Omental fat pad (tissue), 4 donors: Measurements from ENCODE around the gene OR5V1. TPM values are rescaled to one million over a fixed set of nuclear protein-coding genes. Genes with fewer than 3 reads are reported as not detected.
"Not testable (repeated sequence)": the region's sequence is repeated elsewhere in the genome, so short reads cannot be mapped to it uniquely, and the experiment has no call there.

Source experiments
- ATAC-seq: fragments of 150-250 bp; one replicate; pipeline ENCODE4 v1.9.1; 2016; ENCODE audit warnings: mild to moderate bottlenecking, moderate library complexity; ENCODE audit not compliant: low FRiP score
- DNase-seq: peaks from one replicate; pipeline ENCODE4 v3.0.0-alpha.2; 2019; ENCODE audit warnings: low spot score
- CTCF ChIP-seq, 3 donors: fragments of 450-650 bp; IDR thresholded peaks; one replicate each; pipeline ENCODE4 v1.5.1; 2016 to 2017; ENCODE audit warnings: antibody characterized with exemption in 3 of 3, mild to moderate bottlenecking in 3 of 3, moderate library complexity in 2 of 3
- total RNA-seq, 4 donors: library from RNA; depleted of rRNA; stranded (reverse); fragments of >200 nt; gene quantifications; one replicate each; pipeline ENCODE4 v1.1.0, GENCODE V29; 2016

OR5V1 gene
- total RNA-seq, 4 donors from 2014 or later: not detected

GRCh38 chr6:29375191-29375590, 6.5 kb upstream of the OR5V1 start, which contains the start of gene OR12D3:
TSS of gene OR12D3 (minus strand) at chr6:29375291. CDS start at chr6:29375287, 4 bp downstream.
- DNase-seq (no peak), ATAC-seq (no peak)
- TF ChIP-seq CTCF (IDR thresholded peaks at IDR 0.05): no peak

- DNase-seq (no peak), ATAC-seq (no peak)
- TF ChIP-seq CTCF (IDR thresholded peaks at IDR 0.05): no peak
These were observed 13.1 kb downstream of the OR5V1 start for GRCh38 chr6:29355603-29356002.

GRCh38 chr6:29354980-29355379, 13.7 kb downstream of the OR5V1 start:
- TF ChIP-seq CTCF (IDR thresholded peaks at IDR 0.05): no peak
- DNase-seq (no peak), ATAC-seq (no peak)

GRCh38 chr6:29349348-29349747, 19.3 kb downstream of the OR5V1 start:
- ATAC-seq, DNase-seq: not testable (repeated sequence)

- TF ChIP-seq CTCF (IDR thresholded peaks at IDR 0.05): no peak
- no peak for ATAC-seq
- DNase-seq: no peak
These were observed 23.3 kb downstream of the OR5V1 start for GRCh38 chr6:29345380-29345779.

GRCh38 chr6:29336269-29336668, 32.4 kb downstream of the OR5V1 start:
- DNase-seq (no peak), ATAC-seq (no peak)
- TF ChIP-seq CTCF (IDR thresholded peaks at IDR 0.05): no peak

- no peak for ATAC-seq
- TF ChIP-seq CTCF (IDR thresholded peaks at IDR 0.05): no peak
These were observed 36.0 kb downstream of the OR5V1 start for GRCh38 chr6:29332676-29333075.

GRCh38 chr6:29325777-29326176, 42.9 kb downstream of the OR5V1 start:
- no peak for DNase-seq
- ATAC-seq: no peak
- TF ChIP-seq CTCF (IDR thresholded peaks at IDR 0.05): no peak

More at GRCh38 chr6:29332676-29333075, 36.0 kb downstream of the OR5V1 start:
- DNase-seq: no peak

GRCh38 chr6:29323332-29323731, 45.3 kb downstream of the OR5V1 start:
- not testable (repeated sequence) for ATAC-seq, DNase-seq
